ENCODE measurements around the gene NSD1.

DNA sequence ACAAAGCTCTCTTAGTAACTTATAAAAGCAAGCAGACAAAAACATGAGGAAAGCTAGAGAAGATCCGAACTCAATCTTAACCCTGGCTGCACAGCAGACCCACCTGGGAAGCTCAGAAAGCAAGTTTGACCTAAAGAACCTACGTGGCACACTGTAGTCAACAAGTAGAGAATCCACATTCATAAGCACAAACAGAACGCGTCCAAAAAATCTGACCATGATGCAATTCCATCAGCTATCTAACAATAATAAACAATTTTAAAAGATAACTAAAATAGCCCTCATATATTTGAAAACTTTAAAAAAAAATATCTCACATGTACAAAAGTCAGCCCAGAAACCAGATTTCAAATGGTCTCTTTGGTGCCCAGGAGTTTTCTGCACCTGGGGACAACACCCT, 213.2 kb downstream of the NSD1 start:
- no peak for TF ChIP-seq HDGF (IDR thresholded peaks at IDR 0.05)
- no peak for TF ChIP-seq MEF2A (IDR thresholded peaks at IDR 0.05; ENCODE audit: control insufficient read depth, low read depth, low read length)
- TF ChIP-seq TSC22D4 (tag; IDR thresholded peaks at IDR 0.05) = no peak
- TF ChIP-seq ZNF507 (tag; conservative IDR thresholded peaks at IDR 0.05) = no peak
- no peak for TF ChIP-seq PML (IDR thresholded peaks at IDR 0.05; ENCODE audit: low read length)
- no peak for TF ChIP-seq TGIF2 (CRISPR knock-in tag; IDR thresholded peaks at IDR 0.05)
- no peak for TF ChIP-seq CHD2 (IDR thresholded peaks at IDR 0.05; ENCODE audit: low read depth, low read length)
- TF ChIP-seq ZKSCAN8 (CRISPR knock-in tag; IDR thresholded peaks at IDR 0.05) = no peak
- no peak for TF ChIP-seq MTA2 (IDR thresholded peaks at IDR 0.05; ENCODE audit: low read depth)
- no peak for TF ChIP-seq BRCA1 (IDR thresholded peaks at IDR 0.05)
- no peak for TF ChIP-seq BRCA1 (CRISPR knock-in tag; IDR thresholded peaks at IDR 0.05)
- no peak for TF ChIP-seq NR2C2 (CRISPR knock-in tag; IDR thresholded peaks at IDR 0.05)
- TF ChIP-seq NR2C2 (tag; IDR thresholded peaks at IDR 0.05) = no peak
- TF ChIP-seq, protein P1, sequence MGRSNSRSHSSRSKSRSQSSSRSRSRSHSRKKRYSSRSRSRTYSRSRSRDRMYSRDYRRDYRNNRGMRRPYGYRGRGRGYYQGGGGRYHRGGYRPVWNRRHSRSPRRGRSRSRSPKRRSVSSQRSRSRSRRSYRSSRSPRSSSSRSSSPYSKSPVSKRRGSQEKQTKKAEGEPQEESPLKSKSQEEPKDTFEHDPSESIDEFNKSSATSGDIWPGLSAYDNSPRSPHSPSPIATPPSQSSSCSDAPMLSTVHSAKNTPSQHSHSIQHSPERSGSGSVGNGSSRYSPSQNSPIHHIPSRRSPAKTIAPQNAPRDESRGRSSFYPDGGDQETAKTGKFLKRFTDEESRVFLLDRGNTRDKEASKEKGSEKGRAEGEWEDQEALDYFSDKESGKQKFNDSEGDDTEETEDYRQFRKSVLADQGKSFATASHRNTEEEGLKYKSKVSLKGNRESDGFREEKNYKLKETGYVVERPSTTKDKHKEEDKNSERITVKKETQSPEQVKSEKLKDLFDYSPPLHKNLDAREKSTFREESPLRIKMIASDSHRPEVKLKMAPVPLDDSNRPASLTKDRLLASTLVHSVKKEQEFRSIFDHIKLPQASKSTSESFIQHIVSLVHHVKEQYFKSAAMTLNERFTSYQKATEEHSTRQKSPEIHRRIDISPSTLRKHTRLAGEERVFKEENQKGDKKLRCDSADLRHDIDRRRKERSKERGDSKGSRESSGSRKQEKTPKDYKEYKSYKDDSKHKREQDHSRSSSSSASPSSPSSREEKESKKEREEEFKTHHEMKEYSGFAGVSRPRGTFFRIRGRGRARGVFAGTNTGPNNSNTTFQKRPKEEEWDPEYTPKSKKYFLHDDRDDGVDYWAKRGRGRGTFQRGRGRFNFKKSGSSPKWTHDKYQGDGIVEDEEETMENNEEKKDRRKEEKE (IDR thresholded peaks at IDR 0.05; ENCODE audit: borderline replicate concordance in 1 of 2, control insufficient read depth in 1 of 2, low read depth in 2 of 2, low read length in 1 of 2) = no peak
- no peak for TF ChIP-seq KAT7 (CRISPR knock-in tag; IDR thresholded peaks at IDR 0.05; ENCODE audit: borderline replicate concordance)
- TF ChIP-seq CXXC5 (CRISPR knock-in tag; IDR thresholded peaks at IDR 0.05) = no peak

All from K562 (cell line).